GM10248 (cell line): ENCODE results near the gene SEPTIN8.

Source experiments
- CTCF ChIA-PET: fragments of 300-600 bp; sonication (Branson Sonifier 250); formaldehyde crosslinking; extraction: SDS; loops from one replicate; lab custom pipeline; 2021; ENCODE audit warnings: antibody characterized with exemption; lab: Yijun Ruan, JAX
- POLR2A ChIA-PET: fragments of 350-650 bp; sonication (Branson Sonifier 250); formaldehyde crosslinking; extraction: SDS; loops from one replicate; lab custom pipeline; 2020; ENCODE audit warnings: antibody characterized with exemption; lab: Yijun Ruan, JAX
- DNase-seq: peaks from one replicate; pipeline ENCODE4 v3.0.0; 2012; ENCODE audit errors: extremely low spot score
- TF ChIP-seq, protein P1 (sequence below): IDR thresholded peaks from 2 replicates; pipeline ENCODE4 v1.5.1; 2012; ENCODE audit warnings: mild to moderate bottlenecking, low read depth; ENCODE audit errors: extremely low read depth, missing control alignments, control extremely low read depth

The SEPTIN8 gene

DNA sequence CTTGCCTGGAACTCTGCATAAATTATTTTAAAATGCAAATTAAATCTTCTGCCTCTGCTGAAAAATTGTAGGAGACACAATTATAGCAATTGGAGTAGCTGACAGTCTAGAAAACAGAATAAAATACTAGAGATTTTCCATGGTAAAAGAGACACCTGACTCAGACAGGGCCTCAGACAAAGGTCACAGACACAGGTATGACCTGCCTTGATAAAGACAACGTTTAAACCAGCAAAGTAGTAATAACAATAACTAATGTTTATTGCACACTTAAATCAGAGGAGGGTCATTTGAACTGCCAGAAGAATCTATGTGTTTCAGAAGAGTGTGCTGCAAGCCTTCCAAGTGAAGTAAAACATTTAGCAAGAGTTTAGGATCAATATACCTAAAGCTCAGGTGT lies 40.0 kb upstream of the SEPTIN8 start:
- POLR2A ChIA-PET = interaction anchor here (1.5 kb wide), 1 partner anchor 326 kb away, joined by 3 read pairs; the partner anchor contains the start of gene IRF1
- DNase-seq = no peak
- TF ChIP-seq, protein P1, sequence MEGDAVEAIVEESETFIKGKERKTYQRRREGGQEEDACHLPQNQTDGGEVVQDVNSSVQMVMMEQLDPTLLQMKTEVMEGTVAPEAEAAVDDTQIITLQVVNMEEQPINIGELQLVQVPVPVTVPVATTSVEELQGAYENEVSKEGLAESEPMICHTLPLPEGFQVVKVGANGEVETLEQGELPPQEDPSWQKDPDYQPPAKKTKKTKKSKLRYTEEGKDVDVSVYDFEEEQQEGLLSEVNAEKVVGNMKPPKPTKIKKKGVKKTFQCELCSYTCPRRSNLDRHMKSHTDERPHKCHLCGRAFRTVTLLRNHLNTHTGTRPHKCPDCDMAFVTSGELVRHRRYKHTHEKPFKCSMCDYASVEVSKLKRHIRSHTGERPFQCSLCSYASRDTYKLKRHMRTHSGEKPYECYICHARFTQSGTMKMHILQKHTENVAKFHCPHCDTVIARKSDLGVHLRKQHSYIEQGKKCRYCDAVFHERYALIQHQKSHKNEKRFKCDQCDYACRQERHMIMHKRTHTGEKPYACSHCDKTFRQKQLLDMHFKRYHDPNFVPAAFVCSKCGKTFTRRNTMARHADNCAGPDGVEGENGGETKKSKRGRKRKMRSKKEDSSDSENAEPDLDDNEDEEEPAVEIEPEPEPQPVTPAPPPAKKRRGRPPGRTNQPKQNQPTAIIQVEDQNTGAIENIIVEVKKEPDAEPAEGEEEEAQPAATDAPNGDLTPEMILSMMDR = no peak
- CTCF ChIA-PET = interaction anchor here (0.6 to 9.3 kb wide), 15 partner anchors 9 to 429 kb away, joined by 3 to 98 read pairs (median 5); partner anchors contain the start of gene SHROOM1

DNA sequence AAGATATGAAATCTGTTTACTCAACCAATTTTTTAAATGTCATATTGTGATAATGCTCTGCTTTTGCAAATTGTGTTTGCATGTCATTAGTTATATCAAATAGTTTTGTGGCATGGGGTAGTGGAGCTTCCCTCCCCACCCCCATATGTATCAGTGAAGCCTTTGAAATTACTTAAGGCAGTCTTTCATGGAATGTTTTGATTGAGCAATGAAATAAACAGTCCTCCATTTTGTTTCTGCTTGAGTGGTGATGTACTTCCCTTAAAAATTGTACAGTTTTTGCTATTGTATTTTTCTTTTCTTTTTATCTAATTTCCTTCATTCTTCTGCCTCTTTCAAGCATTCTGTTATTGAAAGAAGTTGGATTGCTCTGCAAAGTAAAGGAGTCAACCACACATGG lies 39.5 kb upstream of the SEPTIN8 start:
- TF ChIP-seq, protein P1 = no peak
- ChIA-PET POLR2A (no interaction called here), CTCF (interaction anchor here (1.6 to 9.3 kb wide), 6 partner anchors 9 to 429 kb away, joined by 5 to 90 read pairs (median 26); no protein-coding TSS in a partner anchor)
- DNase-seq = no peak

DNA sequence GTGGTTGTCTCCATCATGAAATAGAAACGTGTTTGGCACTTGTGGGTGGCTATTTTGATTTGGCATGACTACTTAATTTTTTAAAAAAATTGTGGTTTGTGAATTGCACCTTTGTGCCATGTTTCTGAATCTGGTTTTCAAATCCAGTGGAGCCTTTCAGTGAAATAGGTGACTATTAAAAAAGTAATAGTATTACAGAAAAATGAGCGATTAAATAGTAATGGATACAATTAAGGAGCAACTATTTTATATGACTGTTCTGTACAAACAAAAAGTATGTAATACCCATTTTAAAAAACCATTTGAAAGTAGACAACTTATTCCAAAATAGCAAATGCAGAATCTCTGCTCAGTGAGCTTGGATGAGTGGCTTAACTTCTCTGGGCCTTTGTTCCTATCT lies 39.0 kb upstream of the SEPTIN8 start:
- CTCF ChIA-PET = interaction anchor here (1.5 to 9.3 kb wide), 7 partner anchors 7 to 395 kb away, joined by 3 to 90 read pairs (median 7); no protein-coding TSS in a partner anchor
- TF ChIP-seq, protein P1 = no peak
- POLR2A ChIA-PET = no interaction called here
- DNase-seq = no peak

DNA sequence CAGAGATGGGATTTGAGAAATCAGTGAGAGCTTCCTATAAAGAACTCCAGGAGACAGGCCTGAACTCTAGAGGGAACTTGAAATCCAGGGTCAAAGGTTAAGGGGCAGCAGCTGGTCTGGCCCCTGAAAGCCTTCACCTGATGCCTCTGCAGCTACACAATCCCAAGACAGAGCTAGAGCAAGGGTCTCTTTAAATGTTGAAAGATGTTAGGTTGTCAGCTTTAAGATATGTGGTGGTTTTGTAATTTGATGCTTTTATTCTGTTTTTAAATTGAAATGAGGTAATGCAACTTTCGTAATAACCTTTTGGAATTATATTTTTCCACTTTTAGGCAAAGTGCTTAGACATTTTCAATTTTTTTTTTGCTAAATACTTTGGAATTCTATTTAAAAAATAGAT lies 38.4 kb upstream of the SEPTIN8 start:
- DNase-seq = no peak
- POLR2A ChIA-PET = no interaction called here
- TF ChIP-seq, protein P1 = no peak
- CTCF ChIA-PET = interaction anchor here (0.7 to 3.8 kb wide), 8 partner anchors 8 to 429 kb away, joined by 3 to 22 read pairs (median 4); no protein-coding TSS in a partner anchor

DNA sequence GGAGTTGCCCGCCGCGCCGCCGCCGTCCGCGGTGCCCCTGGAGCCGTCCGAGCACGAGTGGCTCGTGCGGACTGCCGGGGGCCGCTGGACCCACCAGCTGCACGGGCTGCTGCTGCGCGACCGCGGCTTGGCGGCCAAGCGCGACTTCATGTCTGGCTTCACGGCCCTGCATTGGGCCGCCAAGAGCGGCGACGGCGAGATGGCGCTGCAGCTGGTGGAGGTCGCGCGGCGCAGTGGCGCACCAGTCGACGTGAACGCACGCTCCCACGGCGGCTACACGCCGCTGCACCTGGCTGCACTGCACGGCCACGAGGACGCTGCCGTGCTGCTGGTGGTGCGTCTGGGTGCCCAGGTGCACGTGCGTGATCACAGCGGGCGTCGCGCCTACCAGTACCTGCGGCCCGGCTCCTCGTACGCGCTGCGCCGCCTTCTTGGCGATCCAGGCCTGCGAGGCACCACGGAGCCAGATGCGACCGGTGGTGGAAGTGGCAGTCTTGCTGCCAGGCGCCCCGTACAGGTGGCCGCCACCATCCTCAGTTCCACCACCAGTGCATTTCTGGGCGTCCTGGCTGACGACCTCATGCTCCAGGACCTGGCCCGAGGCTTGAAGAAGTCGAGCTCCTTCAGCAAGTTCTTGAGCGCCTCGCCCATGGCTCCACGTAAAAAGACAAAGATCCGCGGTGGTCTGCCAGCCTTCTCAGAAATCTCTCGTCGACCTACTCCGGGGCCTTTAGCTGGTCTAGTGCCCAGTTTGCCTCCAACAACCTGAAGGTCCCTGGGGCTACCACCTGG lies 37.7 kb upstream of the SEPTIN8 start:
- POLR2A ChIA-PET = no interaction called here
- CTCF ChIA-PET = interaction anchor here (0.7 to 3.8 kb wide), 11 partner anchors 8 to 428 kb away, joined by 3 to 22 read pairs (median 3); no protein-coding TSS in a partner anchor
- no peak for DNase-seq
- TF ChIP-seq, protein P1 = no peak

DNA sequence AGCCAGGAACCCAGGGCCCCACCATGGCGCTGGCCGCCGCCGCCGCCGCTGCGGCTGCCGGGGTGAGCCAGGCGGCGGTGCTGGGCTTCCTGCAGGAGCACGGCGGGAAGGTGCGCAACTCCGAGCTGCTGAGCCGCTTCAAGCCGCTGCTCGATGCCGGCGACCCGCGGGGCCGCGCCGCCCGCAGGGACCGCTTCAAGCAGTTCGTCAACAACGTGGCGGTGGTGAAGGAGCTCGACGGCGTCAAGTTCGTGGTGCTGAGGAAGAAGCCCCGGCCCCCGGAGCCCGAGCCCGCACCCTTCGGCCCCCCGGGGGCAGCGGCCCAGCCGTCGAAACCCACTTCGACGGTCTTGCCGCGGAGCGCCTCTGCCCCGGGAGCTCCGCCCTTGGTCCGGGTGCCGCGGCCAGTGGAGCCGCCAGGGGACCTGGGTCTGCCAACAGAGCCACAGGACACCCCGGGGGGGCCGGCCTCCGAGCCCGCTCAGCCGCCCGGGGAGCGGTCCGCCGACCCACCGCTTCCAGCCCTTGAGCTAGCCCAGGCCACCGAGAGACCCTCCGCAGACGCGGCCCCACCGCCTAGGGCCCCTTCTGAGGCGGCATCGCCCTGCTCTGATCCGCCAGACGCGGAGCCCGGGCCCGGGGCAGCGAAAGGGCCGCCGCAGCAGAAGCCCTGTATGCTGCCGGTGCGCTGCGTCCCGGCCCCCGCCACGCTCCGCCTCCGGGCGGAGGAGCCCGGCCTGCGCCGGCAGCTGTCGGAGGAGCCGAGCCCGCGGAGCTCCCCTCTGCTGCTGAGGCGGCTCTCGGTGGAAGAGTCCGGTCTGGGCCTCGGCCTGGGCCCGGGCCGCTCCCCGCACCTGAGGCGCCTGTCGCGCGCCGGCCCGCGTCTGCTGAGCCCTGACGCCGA lies 36.8 kb upstream of the SEPTIN8 start:
- TF ChIP-seq, protein P1 = no peak
- POLR2A ChIA-PET = no interaction called here
- CTCF ChIA-PET = interaction anchor here (0.8 to 3.8 kb wide), 9 partner anchors 11 to 393 kb away, joined by 3 to 22 read pairs (median 4); partner anchors contain the start of gene SHROOM1
- DNase-seq = peak; percentile 59
